Heart right ventricle (tissue), 16 donors: Measurements from ENCODE around the gene LRP1B. TPM values are rescaled to one million over a fixed set of nuclear protein-coding genes. Genes with fewer than 3 reads are reported as not detected.

ENCODE experiments used
- ATAC-seq, 8 donors: fragments of 200-7000 bp; cut with Tn5 transposase; one replicate each; pipeline ENCODE4 v1.9.1; 2020; ENCODE audit warnings: mild to moderate bottlenecking in 8 of 8, moderate library complexity in 8 of 8, moderate number of reproducible peaks in 1 of 8
- DNase-seq, 2 donors: peaks; one replicate each; pipeline ENCODE4 v3.0.0-alpha.2; 2020
- H3K27ac ChIP-seq, 10 donors: fragments of 200-600 bp; sonication (generic) in 2 of 10; one replicate each; pipeline versions ENCODE4 v1.5.0 to v1.8.0; 2020 to 2022; ENCODE audit warnings: mild to moderate bottlenecking in 3 of 10
- H3K27me3 ChIP-seq, 7 donors: fragments of 200-600 bp; one replicate each; pipeline ENCODE4 v1.8.0; 2021 to 2022; ENCODE audit warnings: mild to moderate bottlenecking in 2 of 7
- H3K36me3 ChIP-seq, 9 donors: fragments of 200-600 bp; sonication (generic) in 1 of 9; one replicate each; pipeline versions ENCODE4 v1.5.0 to v1.8.0; 2020 to 2022; ENCODE audit warnings: mild to moderate bottlenecking in 2 of 9
- H3K4me1 ChIP-seq, 9 donors: fragments of 200-600 bp; sonication (generic) in 1 of 9; one replicate each; pipeline versions ENCODE4 v1.5.0 to v1.8.0; 2020 to 2022; ENCODE audit warnings: mild to moderate bottlenecking in 4 of 9
- H3K4me3 ChIP-seq, 10 donors: fragments of 200-600 bp; sonication (generic) in 2 of 10; one replicate each; pipeline versions ENCODE4 v1.5.0 to v1.8.0; 2020 to 2022; ENCODE audit warnings: mild to moderate bottlenecking in 7 of 10, moderate library complexity in 2 of 10
- H3K9me3 ChIP-seq, 11 donors: fragments of 200-600 bp in 10 of 11; sonication (generic) in 2 of 11; one replicate each; pipeline versions ENCODE4 v1.5.0 to v1.8.0; 2013 to 2022; ENCODE audit warnings: mild to moderate bottlenecking in 2 of 11, control low read depth in 1 of 11, moderate library complexity in 1 of 11
- CTCF ChIP-seq, 9 donors: fragments of 200-600 bp; sonication (generic) in 2 of 9; IDR thresholded peaks; one replicate each; pipeline versions ENCODE4 v1.5.0 to v1.8.0; 2021 to 2022; ENCODE audit warnings: antibody characterized with exemption in 9 of 9, mild to moderate bottlenecking in 5 of 9, moderate library complexity in 1 of 9
- WGBS, 2 donors: extraction: QIAGEN DNeasy Blood & Tissue Kit; methylation state at CpG; one replicate each; pipeline ENCODE4 v1.1.7; 2013; ENCODE audit warnings: inconsistent platforms in 1 of 2; 5-methylcytosine and 5-hydroxymethylcytosine counted together
- intact Hi-C, 10 donors: fragments of 100-400 bp; cut with DNase I; formaldehyde crosslinking; loops; one replicate each; pipeline versions ENCODE4 v1.11.1 to v1.14.2; 2022
- polyA plus RNA-seq, 2 donors: library from polyadenylated mRNA; stranded (reverse); fragments of 200-250 nt; gene quantifications; one replicate each; pipeline ENCODE4 v1.2.3, GENCODE V29; 2013
- total RNA-seq, 10 donors: library from RNA; stranded (reverse); fragmentation: NEBNext Ultra II Directional in 3 of 10; extraction: Animal tissue kit (Norgen Biotek cat#: 25700) in 3 of 10; gene quantifications; one replicate each; pipeline versions ENCODE4 v1.2.1 to v1.2.4, GENCODE V29; 2021 to 2023
- donor health status: Arrhythmogenic right ventricular cardiomyopathy.
- donor health status: ischemic (EF 13 %, LVEDD 7.1; RV severe dilation, severe dysfunction).
- donor health status: healthy with polysubstance abuse.
- donor health status: DM: no; HTN: yes; CAD: no.
- donor health status: DM: no; HTN: no; CAD: no.
- donor health status: ischemic (EF 25% LVEDD 6.9; RV normal size, moderate dysfunction).
- donor health status: ischemic (EF 25% LVEDD 5.7; RV mildly dilated, moderate dysfunction).
- donor health status: healthy.
- donor health status: DM: yes; HTN: yes; CAD: no.
- donor health status: Ischemic cardiomyopathy.
- donor health status: ischemic (EF 35%, LVEDD 5.7; RV mildly dilated, moderate dysfunction).
- donor health status: nonischemic (EF 11% LVEDD 7.7; RV severe dilation, severe dysfunction).
- donor health status: DM: yes; HTN: yes; CAD: no.
- donor health status: PGD.
- donor health status: ischemic (EF 29% LVEDD 5.4; RV normal size, mild dysfunction).
- donor health status: nonischemic (EF 23%, LVEDD 6.1; RV moderate dilation, normal function).

LRP1B gene
- total and polyA plus RNA-seq, 12 donors = 0.02 to 0.27 (median 0.14) TPM; not detected in 1

GRCh38 chr2:140905083-140905781, 1225.6 kb downstream of the LRP1B start:
- no peak for TF ChIP-seq CTCF (IDR thresholded peaks at IDR 0.05)
- ATAC-seq (no peak), DNase-seq (no peak)
- H3K36me3 ChIP-seq = no peaks in the 10 kb centered on the region
- H3K27me3 ChIP-seq = no peaks in the 10 kb centered on the region
- WGBS, 2 donors = 41 to 49% methylated on average over 6 of the region's 6 CpGs
- H3K27ac ChIP-seq = no peak overlapping the region
- intact Hi-C loops = no loop called here
- peaks cover 0 to 3% (median 0%) of the 10 kb centered on the region in 11 donors for H3K9me3 ChIP-seq
- no peak overlapping the region for H3K4me3 ChIP-seq
- no peaks in the 10 kb centered on the region for H3K4me1 ChIP-seq

- DNase-seq (no peak), ATAC-seq (no peak)
- no peak overlapping the region for H3K27ac ChIP-seq
- no peaks in the 10 kb centered on the region for H3K4me1 ChIP-seq
- no peaks in the 10 kb centered on the region for H3K9me3 ChIP-seq
- intact Hi-C loops = no loop called here
- WGBS, 2 donors = 77% methylated on average over 9 of the region's 9 CpGs
- no peak overlapping the region for H3K4me3 ChIP-seq
- no peaks in the 10 kb centered on the region for H3K27me3 ChIP-seq
- TF ChIP-seq CTCF (IDR thresholded peaks at IDR 0.05) = no peak
- H3K36me3 ChIP-seq = no peaks in the 10 kb centered on the region
These were observed 1235.4 kb downstream of the LRP1B start for GRCh38 chr2:140895378-140895777.

GRCh38 chr2:140893685-140894084, 1237.1 kb downstream of the LRP1B start:
- ATAC-seq = no peak
- TF ChIP-seq CTCF (IDR thresholded peaks at IDR 0.05) = no peak
- Histone ChIP-seq H3K9me3 (no peaks in the 10 kb centered on the region), H3K4me3 (no peak overlapping the region), H3K27me3 (no peaks in the 10 kb centered on the region), H3K4me1 (no peaks in the 10 kb centered on the region), H3K27ac (no peak overlapping the region), H3K36me3 (no peaks in the 10 kb centered on the region)
- DNase-seq = no peak
- 67% methylated on average over 4 of the region's 4 CpGs for WGBS, 2 donors
- intact Hi-C loops = no loop called here

- 82 to 84% methylated on average over 3 of the region's 3 CpGs for WGBS, 2 donors
- TF ChIP-seq CTCF (IDR thresholded peaks at IDR 0.05) = no peak
- no peak for ATAC-seq
These were observed 1237.7 kb downstream of the LRP1B start for GRCh38 chr2:140892911-140893637.

More at GRCh38 chr2:140892911-140893637, 1237.7 kb downstream of the LRP1B start:
- H3K4me3 ChIP-seq = no peak overlapping the region
- intact Hi-C loops = no loop called here
- H3K4me1 ChIP-seq = no peaks in the 10 kb centered on the region
- H3K27me3 ChIP-seq = no peaks in the 10 kb centered on the region
- no peaks in the 10 kb centered on the region for H3K9me3 ChIP-seq
- no peak overlapping the region for H3K27ac ChIP-seq
- H3K36me3 ChIP-seq = no peaks in the 10 kb centered on the region
- no peak for DNase-seq
